Dedifferentiated amniotic fluid mesenchymal stem cell (primary cell): ENCODE data around the gene ZNF212.

ENCODE experiments used
- DNase-seq: peaks from one replicate; pipeline ENCODE4 v3.0.0-alpha.2; 2016; ENCODE audit errors: extremely low spot score

The ZNF212 gene

DNA sequence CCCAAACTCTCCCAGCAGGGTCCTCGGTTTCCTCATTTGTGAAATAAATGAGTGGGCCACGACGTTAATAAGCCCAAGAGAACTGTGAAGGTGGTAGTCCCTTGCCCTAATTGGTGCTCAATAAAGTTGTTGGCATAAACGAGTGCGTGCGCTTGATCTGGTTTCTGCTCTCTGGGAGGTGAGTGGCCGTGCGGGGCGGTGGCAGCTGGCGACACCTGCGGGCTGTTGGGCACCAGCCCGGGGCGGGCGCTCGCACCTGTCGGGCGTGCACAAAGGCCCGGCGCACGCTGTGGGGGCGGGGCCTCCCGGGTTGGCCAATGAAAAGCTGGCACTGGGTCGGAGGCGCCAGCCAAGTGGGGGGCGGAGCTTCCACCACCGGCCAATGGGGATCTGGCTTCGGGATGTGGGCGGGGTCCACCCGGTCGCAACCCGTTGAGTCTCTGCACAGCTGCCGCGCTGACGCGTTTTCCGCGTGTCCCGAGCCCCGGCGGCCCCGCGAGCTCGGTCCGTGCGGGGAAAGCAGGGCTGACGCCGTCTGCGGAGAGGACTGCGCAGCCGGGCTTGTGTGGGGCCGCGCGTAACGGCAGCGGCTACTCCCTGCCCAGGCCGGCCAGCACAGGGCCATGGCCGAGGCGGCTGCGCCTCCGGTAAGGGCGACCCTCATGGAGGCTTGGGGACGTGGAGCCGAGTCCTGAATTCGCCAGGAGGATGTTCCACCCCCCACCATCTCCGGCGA lies 45.6 kb downstream of the ZNF212 start:
- DNase-seq = peak; percentile 78

DNA sequence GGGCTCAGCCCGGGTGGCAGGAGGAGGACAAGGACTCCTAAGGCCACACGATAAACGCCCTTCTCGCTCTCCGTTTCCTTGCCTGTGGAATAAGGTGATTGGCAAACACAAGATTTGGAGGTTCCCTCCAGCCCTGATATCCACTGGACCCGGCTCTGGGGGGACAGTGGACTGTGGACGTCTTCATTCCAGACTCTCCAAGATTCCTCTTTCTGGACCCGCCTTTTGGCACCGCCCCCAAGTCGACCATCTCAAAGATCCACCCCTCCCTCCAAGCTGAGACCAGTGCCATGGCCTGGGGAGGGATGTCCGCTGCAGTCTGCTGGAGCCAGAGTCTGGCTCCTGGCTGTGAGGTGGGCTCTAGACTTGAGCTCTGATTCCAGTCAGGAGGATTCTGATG lies 46.2 kb downstream of the ZNF212 start:
- no peak for DNase-seq

DNA sequence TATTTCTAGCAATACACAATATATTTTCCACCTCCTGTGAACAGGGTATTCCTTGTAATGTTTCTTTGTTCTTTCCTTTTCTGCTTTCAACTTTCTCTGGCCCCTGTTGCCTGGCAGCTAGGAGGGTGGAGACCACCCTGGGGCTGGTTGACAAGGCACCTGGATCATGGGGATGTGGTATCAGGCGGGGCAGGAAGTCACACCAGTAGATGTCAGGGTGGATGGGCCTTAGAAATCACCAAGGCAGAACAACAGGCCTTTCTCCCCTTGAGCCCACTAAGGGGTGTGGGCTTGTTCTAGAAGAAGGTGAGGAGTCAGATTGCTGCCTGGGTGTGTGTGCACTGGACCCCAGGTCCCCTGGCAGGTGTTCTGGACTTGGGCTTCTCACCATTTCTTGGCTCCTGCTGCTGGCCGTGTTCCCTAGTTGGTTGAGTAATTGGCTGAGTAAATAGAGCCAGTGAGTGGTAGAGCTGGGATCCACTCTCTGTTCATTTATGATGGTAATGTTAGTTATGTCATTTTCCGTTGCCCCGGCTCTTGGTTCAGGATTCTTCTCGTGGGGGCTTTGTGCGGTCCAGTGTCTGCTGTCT lies 47.5 kb downstream of the ZNF212 start:
- DNase-seq = no peak

DNA sequence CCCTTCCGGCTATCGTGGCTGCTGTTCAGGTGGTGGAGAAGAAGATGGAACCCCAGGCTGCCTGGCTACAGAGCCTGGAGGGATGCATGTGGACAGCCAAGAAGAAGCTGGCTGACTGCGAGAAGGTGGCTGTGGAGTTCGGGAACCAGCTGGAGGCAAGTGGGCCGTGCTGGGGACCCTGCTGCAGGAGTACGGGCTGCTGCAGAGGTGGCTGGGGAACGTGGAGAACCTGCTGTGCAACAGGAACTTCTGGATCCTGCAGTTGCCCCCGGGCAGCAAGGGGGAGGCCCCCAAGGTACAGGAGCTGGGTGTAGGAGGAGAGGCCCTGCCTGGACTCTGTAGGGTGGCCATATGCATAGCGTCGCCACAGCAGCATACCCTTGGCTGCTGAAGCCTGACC lies 48.2 kb downstream of the ZNF212 start:
- DNase-seq = no peak

DNA sequence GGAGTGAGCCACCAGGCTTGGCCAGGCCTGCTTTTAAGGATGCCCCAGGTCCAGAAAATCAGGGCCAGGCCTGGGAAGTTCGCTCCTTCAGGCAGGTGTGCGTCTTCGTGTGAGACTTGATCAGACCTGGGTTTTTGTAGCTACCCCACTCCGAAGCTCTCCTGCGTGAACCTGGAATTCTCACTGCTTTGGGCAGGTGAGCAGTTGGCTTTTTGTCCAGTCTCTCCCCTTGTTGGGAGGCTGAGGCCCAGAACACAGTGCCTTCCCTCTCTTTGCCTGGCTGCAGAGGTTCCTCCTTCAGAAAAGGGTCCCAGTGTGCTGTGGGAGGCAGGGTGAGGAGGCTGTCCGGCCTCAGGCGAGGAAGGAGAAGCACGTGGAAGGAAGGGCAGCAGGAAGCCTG lies 49.8 kb downstream of the ZNF212 start:
- DNase-seq = no peak

DNA sequence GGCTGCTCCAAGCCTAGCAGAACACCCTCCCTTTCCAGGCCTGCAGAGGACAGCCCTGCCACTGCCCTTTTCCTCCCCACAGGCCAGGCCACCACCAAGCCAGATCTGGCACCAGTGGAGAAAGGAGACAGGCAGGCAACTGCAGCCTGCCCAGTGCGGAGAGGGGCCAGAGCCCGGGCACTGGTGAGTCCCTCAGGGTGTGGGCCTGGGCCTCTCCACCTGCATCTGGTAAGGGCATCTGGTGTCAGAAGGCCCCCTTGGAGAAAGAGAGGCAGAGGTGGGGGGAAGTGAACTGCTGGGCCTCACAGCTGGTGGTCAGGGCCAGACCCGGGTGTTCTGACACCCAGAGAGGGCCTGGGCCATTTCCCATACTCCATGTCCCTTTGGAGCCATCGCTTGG lies 50.4 kb downstream of the ZNF212 start:
- DNase-seq = no peak

DNA sequence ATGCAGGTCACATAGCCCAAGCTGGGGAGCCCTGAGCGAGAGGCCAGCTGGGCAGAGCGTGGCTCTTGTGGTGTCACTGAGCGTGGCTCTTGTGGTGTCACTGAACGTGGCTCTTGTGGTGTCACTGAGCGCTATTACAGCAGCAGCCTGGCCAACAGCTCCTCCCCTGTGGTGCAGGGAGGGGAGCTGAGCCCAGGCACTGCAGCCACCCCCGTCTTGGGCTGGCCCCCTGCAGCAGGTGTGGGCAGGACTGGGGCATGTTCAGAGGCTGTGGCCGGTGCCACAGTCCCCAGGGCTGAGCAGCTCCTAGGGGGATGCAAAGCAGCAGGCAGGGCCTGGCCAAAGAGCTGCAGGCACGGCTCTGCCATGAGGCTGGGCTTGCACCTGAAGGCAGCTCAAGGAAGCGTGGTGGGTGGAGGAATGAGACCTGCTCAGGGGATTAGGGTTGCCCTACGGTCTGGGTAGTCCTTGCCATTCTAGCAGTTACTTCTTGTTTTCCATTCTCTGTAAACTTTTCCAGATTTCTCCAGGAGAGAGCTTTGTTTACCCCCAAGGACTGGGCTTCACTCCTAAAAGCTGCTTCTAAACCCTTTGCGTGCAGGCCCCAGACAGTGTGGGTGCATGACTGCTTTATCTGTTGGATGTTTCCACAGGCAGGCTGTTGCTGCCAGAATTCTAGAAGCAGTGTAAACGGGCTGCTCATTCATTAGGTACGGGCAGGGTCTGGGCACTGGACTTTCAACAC lies 51.8 kb downstream of the ZNF212 start:
- no peak for DNase-seq

DNA sequence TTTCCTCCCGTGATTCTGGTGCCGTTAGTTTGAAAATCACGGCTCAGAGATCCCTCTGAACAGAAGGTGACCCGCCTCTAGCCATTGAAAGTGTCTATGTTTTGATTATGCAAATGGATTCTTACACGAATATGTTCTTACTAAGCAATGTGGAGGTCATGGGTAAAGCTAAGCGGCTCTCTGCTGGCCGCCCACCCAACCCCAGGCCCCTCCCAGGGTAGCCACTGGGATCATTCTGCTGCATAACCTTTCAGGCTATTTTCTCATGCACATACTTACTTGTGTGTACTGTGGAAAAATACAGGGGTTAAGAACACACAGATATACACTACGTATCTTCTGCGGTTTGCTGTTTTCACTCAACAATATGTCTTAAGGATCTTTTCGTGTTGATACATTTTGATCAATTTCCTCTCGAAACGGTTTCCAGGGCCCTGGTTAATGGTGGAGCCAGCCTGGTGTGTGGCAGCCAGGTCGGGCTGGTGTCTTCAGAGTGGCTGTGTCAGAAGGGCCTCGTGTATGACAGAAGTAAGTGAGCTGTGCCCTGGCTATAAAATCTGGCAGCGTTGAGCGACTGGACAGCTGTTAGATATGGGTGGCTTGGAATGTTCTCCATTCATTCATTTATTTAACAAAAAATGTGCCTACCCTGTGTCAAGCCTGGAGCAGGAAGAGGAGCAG lies 52.5 kb downstream of the ZNF212 start:
- DNase-seq = no peak

DNA sequence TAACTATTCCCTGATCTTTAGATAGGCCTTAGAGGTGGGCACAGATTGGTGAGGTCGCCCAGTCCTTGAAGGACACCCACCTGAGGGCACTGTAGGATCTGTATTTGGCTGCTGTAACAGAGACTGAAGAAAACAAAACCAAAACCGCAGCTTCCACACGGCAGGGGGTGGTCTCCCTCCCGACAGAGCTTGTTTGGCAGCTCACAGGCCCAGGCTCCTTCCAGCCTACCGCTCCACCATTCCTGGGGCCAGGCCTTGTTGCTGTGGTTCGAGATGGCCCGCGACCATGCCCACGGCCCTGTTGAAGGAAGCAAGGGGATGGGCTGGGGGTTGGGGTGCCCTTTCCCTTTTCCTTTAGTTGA lies 53.0 kb downstream of the ZNF212 start:
- DNase-seq = no peak

DNA sequence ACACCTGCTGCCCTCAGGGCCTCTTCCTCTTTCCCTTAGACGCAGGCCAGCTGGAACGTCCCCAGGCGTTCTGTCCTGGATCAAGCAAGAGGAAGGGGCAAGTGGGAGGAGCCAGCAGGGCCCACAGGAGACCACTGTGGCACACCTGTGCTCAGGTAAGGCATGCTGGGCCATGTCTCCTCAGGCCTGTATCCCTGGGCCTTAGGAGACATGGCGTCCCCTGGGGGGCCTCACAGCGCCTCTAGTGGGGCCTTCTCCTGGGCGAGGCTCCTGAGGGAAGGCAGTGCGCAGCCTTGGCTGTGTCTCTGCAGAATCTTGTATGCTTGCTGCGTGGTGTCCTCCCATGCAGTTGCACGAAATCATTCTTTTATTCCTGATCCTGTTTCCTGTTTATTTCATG lies 53.9 kb downstream of the ZNF212 start:
- DNase-seq = no peak

DNA sequence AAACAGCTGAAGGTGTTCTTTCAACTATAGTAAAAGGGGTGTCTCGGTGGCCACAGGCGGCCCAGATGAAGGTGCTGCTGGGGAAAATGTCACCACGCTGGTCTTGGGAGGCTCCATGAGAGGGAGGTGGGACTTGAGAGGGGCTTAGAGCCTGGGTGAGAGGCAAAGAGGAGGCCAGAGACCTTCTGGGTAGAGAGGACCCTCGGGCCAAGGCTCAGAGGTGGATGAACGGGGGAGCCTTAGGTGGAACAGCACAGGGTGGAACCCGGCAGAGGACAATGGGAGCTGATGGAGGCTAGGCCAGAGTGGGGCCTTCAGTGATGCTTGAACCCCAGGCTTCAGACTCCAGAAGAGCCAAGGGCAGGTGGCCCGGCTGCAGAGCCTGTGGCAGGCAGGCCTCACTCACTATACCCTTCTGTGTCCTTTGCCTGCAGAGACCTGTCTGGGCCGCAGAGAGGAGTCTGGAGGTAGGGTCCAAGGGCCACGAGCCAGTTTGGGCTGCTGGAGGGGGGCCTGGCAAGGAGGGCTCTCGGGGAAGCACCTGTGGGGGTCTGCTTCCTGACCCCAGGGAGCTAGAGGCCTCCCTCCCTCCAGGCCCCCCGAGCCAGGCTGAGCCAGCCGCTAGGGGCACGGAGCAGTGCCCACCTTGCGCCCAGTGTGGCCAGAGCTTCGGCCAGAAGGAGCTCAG lies 54.6 kb downstream of the ZNF212 start:
- no peak for DNase-seq

DNA sequence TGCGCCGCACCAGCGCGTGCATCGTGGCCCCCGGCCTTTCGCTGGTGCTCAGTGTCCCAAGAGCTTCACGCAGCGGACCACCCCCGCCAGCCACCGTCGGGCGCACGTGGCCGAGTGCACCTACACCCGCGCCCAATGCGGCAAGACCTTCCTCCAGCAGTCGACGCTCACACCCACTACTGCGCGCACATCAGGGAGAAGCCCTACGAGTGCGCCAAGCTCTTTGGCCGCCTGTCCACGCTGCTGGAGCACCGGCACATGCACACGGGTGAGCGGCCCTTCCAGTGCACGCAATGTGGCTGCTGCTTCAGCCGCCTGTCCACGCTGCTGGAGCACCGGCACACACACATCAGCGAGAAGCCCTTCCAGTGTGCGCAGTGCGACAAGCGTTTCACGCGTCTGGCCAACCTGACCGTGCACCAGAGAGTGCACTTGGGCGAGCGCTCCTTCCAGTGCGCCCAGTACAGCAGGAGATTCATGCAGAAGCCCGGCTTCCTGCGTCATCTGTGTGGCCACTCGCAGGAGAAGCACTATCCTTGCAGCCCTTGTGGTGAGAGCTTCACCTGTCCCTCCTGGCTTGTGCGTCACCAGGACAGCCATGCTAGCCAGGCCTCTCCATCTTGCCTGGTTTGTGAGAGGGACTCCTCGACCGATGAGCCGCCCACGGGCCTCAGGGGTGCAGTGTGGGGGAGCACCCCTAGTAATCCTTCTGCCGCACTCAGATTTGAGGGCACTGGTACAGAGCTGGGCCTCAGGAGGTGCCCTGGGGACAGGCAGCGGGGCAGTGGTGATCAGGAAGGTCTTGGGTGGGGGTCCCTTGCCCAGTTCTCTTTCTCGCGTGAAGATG lies 55.4 kb downstream of the ZNF212 start:
- DNase-seq = no peak

DNA sequence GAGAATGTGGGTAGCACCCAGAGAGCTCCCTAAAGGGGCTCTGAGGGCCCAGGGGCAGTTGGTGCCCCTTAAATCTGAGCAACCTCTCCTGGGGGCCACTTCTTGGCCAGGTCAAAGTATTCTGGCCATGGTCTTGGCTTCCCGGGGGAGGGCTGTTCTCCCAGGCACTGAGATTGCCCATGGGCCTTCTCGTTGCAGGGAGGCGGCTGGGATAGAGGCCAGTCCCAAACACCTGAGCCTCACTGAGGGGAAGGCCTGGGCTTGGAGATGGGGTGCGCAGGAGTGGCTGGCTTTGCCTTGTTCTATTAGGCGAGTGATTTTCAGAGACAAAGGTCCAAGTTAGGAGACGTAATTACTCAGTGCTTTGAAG lies 56.0 kb downstream of the ZNF212 start:
- no peak for DNase-seq

DNA sequence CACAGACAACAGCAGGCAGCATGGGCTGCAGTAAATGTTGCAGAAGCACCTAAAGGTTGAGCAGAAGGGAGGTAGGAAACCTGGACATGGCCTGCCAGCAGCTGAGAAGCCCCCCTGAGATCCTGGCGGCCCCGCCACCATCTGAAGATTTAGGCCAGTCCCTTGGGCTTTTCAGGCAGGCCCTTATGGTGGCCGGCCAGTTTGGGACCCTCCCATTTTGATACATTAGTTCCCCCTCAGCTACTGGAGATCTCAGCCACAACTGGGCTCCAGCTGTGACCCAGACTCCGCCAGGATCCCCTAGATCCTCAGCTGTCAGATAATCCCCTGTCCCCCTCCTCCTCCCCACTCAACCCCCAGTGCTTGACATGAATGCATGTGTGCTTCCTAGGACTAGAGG lies 56.9 kb downstream of the ZNF212 start:
- DNase-seq = no peak

DNA sequence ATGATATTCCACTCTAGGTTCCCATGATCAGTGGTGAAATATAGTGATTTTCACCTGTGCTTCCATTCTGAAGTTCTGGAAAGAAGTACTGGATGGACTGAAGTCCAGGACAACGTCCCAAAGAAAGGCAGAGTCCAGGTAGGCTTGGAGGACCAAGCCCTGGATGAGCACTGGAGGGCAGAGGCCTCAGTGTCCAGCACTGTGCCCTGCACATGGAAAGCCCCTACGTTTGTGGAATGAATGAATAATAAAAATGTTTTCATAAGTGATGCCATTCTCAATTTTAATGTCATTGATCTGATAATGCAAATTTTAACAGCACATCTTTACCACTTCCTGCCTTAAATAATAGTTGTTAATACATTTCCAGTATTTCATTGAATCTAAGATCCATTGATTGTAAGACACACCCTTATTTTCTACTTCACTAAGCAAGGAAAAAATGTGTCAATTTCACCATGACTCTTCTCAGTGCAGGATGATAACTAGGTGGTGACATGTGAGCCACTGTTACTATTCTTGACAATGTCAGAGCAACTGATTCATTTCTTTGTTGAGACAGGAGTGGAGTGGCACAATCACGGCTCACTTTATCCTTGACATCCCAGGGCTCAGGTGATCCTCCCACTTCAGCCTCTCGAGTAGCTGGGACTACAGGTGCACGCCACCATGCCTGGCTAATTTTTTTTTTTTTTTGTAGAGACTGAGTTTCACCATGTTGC lies 57.7 kb downstream of the ZNF212 start:
- DNase-seq = no peak

DNA sequence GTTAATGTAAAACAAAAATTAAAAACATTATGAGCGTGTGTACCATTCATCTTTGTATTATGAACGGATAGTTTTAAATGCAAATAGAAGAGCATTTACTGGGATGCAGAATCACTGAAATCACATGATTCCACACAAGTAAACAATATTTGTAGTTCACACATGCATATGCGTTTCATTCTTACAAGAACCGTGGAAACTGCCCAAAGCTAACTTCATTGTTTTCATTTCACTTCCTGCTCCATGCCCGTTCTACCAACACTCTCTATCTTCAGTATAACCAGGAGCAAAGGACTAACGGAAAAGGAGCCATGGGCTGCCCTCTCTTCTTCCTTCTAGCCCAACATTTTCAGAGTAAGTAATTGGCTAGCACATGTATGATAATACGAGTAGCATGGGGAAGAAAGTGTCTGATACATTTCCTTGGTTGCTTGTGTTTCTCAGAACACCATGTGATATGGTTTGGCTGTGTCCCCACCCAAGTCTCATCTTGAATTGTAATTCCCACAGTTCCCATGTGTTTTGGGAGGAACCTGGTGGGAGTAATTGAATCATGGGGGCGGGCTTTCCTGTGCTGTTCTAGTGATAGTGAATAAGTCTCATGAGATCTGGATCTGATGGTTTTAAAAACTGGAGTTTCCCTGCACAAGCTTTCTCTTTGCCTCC lies 61.3 kb downstream of the ZNF212 start:
- no peak for DNase-seq

DNA sequence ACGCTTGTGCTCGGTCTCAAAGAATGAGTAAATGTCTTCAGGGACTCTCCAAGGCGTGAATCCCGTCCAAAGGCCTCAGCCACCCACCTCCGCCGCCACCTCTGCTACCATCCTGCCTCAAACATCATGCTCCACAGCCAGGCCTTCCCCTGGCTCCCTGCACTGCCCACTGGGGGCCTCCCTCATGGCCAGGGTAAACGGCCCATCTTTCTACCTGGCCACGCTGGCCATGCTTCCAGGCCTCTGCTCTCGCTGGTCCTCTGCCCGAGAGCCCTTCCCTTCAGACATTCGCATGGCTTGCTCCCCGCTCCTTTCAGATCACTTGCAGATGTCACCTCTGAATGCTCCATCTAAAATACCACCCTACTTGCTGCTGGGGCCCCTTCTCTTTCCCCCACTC lies 62.8 kb downstream of the ZNF212 start:
- DNase-seq = no peak

DNA sequence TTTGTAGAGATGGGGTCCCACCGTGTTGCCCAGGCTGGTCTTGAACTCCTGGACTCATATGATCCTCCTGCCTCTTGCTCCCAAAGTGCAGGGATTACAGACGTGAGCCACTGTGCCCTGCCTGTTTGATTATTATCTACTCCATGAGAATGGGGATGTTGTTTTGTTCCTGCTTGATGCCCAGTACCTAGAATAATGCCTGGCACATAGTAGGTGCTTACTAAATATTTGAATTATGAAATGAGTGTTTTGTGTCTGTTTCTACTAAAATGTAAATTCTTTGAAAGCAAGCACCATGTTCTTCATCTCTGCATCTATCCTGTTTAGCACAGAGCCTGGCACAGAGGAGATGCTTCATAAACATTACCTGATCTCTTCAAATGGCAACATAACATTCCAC lies 63.4 kb downstream of the ZNF212 start:
- no peak for DNase-seq

DNA sequence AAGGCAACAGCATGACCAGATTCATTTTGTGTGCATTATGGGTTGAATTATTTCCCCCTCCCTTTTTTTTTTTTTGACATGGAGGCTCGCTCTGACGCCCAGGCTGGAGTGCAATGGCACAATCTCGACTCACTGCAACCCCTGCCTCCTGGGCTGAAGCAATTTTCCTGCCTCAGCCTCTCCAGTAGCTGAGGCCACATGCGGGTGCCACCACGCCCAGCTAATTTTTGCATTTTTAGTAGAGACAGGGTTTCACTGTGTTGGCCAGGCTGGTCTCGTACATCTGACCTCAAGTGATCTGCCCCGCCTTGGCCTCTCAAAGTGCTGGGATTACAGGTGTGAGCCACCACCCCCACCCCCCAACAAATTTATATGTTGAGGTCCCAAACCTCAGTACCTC lies 64.6 kb downstream of the ZNF212 start:
- DNase-seq = no peak
